ENCODE measurements around the gene EIF2B1. TPM values are rescaled to one million over a fixed set of nuclear protein-coding genes. Genes with fewer than 3 reads are reported as not detected.

The EIF2B1 gene
- total and polyA plus RNA-seq, 2 donors from 2014 or later = 25.0 to 48.0 TPM

DNA sequence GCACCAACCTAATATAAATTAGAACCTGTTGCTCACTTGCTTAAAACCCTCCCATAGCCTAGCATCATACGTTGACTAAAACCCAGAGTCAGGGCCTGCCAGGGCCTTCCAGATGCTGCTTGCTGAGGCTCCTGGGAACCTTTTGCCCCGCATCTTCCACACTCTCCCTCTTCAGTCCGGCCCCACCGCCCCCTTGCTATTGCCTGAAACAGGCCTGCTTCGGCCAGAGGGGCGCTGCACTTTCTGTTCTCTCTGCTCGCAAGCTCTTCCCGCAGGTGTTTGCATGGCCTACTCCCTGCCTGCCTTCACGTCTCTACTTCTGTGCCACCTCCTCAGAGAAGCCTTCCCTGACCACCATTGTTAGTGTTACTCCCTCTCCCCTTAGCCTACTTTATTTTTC, 23.7 kb upstream of the EIF2B1 start:
- no peak for TF ChIP-seq CTCF (IDR thresholded peaks at IDR 0.05; ENCODE audit: borderline replicate concordance, extremely low read depth, insufficient read depth)
- no peak overlapping the region for H3K9ac ChIP-seq (ENCODE audit: low read length in 3 of 3)
- peaks cover 2 to 15% (median 12%) of the 10 kb centered on the region in 3 donors for H3K36me3 ChIP-seq (ENCODE audit: control insufficient read depth in 2 of 3, insufficient read depth in 3 of 3, low read length in 3 of 3)
- no peaks in the 10 kb centered on the region for H3K4me1 ChIP-seq (ENCODE audit: control insufficient read depth in 2 of 3, insufficient read depth in 2 of 3, low read depth in 1 of 3, low read length in 3 of 3)
- H3K9me3 ChIP-seq (ENCODE audit: control insufficient read depth in 2 of 3, insufficient read depth in 1 of 3, low read length in 3 of 3) = no peaks in the 10 kb centered on the region
- H3K4me3 ChIP-seq (ENCODE audit: low read length in 3 of 3) = no peak overlapping the region
- no peak for FAIRE-seq
- DNase-seq = no peak
- H3K27ac ChIP-seq (ENCODE audit: low read depth in 2 of 2, low read length in 2 of 2) = no peak overlapping the region
- intact Hi-C loops (cut with DNase I) = no loop called here
- no peaks in the 10 kb centered on the region for H3K27me3 ChIP-seq (ENCODE audit: control insufficient read depth, insufficient read depth, low read length)

GRCh38 chr12:123656392-123656791, 22.9 kb upstream of the EIF2B1 start:
- Histone ChIP-seq H3K4me1 (ENCODE audit: control insufficient read depth in 2 of 3, insufficient read depth in 2 of 3, low read depth in 1 of 3, low read length in 3 of 3) (no peaks in the 10 kb centered on the region), H3K27ac (ENCODE audit: low read depth in 2 of 2, low read length in 2 of 2) (no peak overlapping the region), H3K9ac (ENCODE audit: low read length in 3 of 3) (no peak overlapping the region), H3K27me3 (ENCODE audit: control insufficient read depth, insufficient read depth, low read length) (no peaks in the 10 kb centered on the region), H3K4me3 (ENCODE audit: low read length in 3 of 3) (no peak overlapping the region), H3K36me3 (ENCODE audit: control insufficient read depth in 2 of 3, insufficient read depth in 3 of 3, low read length in 3 of 3) (peaks cover 5 to 15% (median 12%) of the 10 kb centered on the region in 3 donors), H3K9me3 (ENCODE audit: control insufficient read depth in 2 of 3, insufficient read depth in 1 of 3, low read length in 3 of 3) (no peaks in the 10 kb centered on the region)
- intact Hi-C loops (cut with DNase I) = no loop called here
- no peak for FAIRE-seq
- no peak for TF ChIP-seq CTCF (IDR thresholded peaks at IDR 0.05; ENCODE audit: borderline replicate concordance, extremely low read depth, insufficient read depth)
- DNase-seq = no peak

DNA sequence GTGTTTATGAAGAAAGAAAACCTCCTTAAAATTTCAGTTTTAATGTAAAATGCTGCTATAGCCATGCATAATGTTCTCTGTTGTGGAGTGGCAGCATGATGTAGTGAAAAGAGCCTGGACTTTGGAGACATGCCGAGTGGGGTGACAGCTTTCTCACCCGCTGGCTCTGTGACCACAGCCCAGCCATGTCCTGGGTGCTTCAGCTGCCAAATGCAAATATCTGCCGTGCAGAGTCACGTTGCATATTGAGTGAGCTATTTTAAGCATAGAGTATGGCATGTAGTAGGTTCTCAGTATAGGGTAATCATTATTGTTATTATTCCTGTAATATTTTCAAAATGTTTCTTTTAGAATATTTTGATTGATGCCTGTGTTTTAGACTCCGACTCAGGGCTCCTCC, 21.9 kb upstream of the EIF2B1 start:
- Histone ChIP-seq H3K27ac (ENCODE audit: low read depth in 2 of 2, low read length in 2 of 2) (no peak overlapping the region), H3K9ac (ENCODE audit: low read length in 3 of 3) (no peak overlapping the region), H3K4me1 (ENCODE audit: control insufficient read depth in 2 of 3, insufficient read depth in 2 of 3, low read depth in 1 of 3, low read length in 3 of 3) (no peaks in the 10 kb centered on the region), H3K9me3 (ENCODE audit: control insufficient read depth in 2 of 3, insufficient read depth in 1 of 3, low read length in 3 of 3) (no peaks in the 10 kb centered on the region), H3K4me3 (ENCODE audit: low read length in 3 of 3) (no peak overlapping the region), H3K27me3 (ENCODE audit: control insufficient read depth, insufficient read depth, low read length) (no peaks in the 10 kb centered on the region), H3K36me3 (ENCODE audit: control insufficient read depth in 2 of 3, insufficient read depth in 3 of 3, low read length in 3 of 3) (peaks cover 5 to 14% (median 12%) of the 10 kb centered on the region in 3 donors)
- TF ChIP-seq CTCF (IDR thresholded peaks at IDR 0.05; ENCODE audit: borderline replicate concordance, extremely low read depth, insufficient read depth) = no peak
- DNase-seq (no peak), FAIRE-seq (no peak)
- intact Hi-C loops (cut with DNase I) = no loop called here

- no peak overlapping the region for H3K27ac ChIP-seq (ENCODE audit: low read depth in 2 of 2, low read length in 2 of 2)
- FAIRE-seq = no peak
- no peaks in the 10 kb centered on the region for H3K9me3 ChIP-seq (ENCODE audit: control insufficient read depth in 2 of 3, insufficient read depth in 1 of 3, low read length in 3 of 3)
- H3K36me3 ChIP-seq (ENCODE audit: control insufficient read depth in 2 of 3, insufficient read depth in 3 of 3, low read length in 3 of 3) = peaks cover 5 to 16% (median 11%) of the 10 kb centered on the region in 3 donors
- intact Hi-C loops (cut with DNase I) = no loop called here
- H3K4me3 ChIP-seq (ENCODE audit: low read length in 3 of 3) = no peak overlapping the region
- TF ChIP-seq CTCF (IDR thresholded peaks at IDR 0.05; ENCODE audit: borderline replicate concordance, extremely low read depth, insufficient read depth) = no peak
- DNase-seq = no peak
- H3K27me3 ChIP-seq (ENCODE audit: control insufficient read depth, insufficient read depth, low read length) = no peaks in the 10 kb centered on the region
- no peaks in the 10 kb centered on the region for H3K4me1 ChIP-seq (ENCODE audit: control insufficient read depth in 2 of 3, insufficient read depth in 2 of 3, low read depth in 1 of 3, low read length in 3 of 3)
- no peak overlapping the region for H3K9ac ChIP-seq (ENCODE audit: low read length in 3 of 3)
These were observed 20.7 kb upstream of the EIF2B1 start for GRCh38 chr12:123654129-123654701.

Data from kidney (tissue), 14 donors.